Nephron progenitor cell (in vitro differentiated cells): Measurements from ENCODE around the gene STX10.
A peak's percentile ranks its signal among the peaks of the same experiment; 100 is the strongest.

Source experiments
- DNase-seq: peaks from one replicate; pipeline ENCODE4 v3.0.0; 2021
- H3K27ac Mint-ChIP-seq: 2 replicates; pipeline ENCODE4 v1.8.0; 2021; ENCODE audit warnings: mild to moderate bottlenecking, moderate library complexity, mixed read lengths
- H3K27me3 Mint-ChIP-seq: 2 replicates; pipeline ENCODE4 v1.8.0; 2021; ENCODE audit warnings: mild to moderate bottlenecking, low read depth, mixed read lengths; ENCODE audit not compliant: poor library complexity
- H3K36me3 Mint-ChIP-seq: 2 replicates; pipeline ENCODE4 v1.8.0; 2021; ENCODE audit warnings: low read depth, mixed read lengths
- H3K4me1 Mint-ChIP-seq: 2 replicates; pipeline ENCODE4 v1.8.0; 2021; ENCODE audit warnings: mixed read lengths
- H3K4me3 Mint-ChIP-seq: 2 replicates; pipeline ENCODE4 v1.8.0; 2021; ENCODE audit warnings: mild to moderate bottlenecking, moderate library complexity, mixed read lengths
- H3K9me3 Mint-ChIP-seq: 2 replicates; pipeline ENCODE4 v1.8.0; 2021; ENCODE audit warnings: mild to moderate bottlenecking, moderate library complexity, mixed read lengths
- TF ChIP-seq, protein P1 (sequence below): fragments of 200-600 bp; sonication (generic); IDR thresholded peaks from 2 replicates; pipeline ENCODE4 v1.5.0; 2021; ENCODE audit warnings: antibody characterized with exemption

Gene STX10

DNA sequence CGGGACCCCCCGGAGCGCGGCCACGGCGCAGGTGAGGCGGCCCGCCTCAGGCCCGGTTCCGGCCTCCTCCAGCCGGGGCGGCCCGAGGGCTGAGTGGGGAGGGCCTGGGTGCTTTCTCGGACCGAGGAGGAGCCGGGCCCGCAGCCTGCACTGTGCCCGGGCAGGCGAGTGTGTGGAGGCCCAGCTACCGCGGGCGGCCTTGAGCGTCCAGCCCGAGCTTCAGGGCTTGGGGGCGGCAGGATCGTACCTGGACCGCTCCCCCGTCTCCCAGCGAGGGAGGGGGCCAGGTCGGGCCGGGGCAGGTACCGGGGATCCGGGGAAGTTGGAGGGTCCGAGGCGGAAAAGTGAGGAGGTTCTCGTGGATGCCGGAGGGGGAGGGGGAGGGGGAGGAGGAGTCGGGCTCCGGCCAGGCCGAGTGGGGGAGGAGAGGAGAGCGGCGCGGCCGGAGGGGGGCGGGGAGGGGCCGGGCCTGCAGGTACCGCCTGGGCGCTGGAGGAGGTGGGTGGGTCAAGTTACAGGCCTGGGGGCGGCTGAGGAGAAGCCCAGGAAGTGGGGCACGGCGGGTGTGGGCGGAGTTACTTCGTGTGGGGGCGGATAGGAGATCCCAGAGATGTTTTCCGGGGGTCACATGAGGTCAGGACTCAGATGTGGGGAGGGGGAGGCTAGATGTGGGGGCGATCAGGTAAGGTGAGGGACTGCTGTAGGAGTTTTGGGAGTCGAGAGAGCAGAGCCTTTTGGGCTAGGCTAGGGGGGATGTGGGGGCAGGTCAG lies 31.6 kb downstream of the STX10 start:
- Mint-ChIP-seq H3K9me3 (no peaks in the 10 kb centered on the region), H3K4me3 (peak overlapping the region; percentile 90), H3K4me1 (peaks cover 71% of the 10 kb centered on the region), H3K27me3 (no peaks in the 10 kb centered on the region), H3K27ac (no peak overlapping the region), H3K36me3 (peaks cover 5% of the 10 kb centered on the region)
- TF ChIP-seq, protein P1, sequence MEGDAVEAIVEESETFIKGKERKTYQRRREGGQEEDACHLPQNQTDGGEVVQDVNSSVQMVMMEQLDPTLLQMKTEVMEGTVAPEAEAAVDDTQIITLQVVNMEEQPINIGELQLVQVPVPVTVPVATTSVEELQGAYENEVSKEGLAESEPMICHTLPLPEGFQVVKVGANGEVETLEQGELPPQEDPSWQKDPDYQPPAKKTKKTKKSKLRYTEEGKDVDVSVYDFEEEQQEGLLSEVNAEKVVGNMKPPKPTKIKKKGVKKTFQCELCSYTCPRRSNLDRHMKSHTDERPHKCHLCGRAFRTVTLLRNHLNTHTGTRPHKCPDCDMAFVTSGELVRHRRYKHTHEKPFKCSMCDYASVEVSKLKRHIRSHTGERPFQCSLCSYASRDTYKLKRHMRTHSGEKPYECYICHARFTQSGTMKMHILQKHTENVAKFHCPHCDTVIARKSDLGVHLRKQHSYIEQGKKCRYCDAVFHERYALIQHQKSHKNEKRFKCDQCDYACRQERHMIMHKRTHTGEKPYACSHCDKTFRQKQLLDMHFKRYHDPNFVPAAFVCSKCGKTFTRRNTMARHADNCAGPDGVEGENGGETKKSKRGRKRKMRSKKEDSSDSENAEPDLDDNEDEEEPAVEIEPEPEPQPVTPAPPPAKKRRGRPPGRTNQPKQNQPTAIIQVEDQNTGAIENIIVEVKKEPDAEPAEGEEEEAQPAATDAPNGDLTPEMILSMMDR = no peak
- peak; percentile 84 for DNase-seq

DNA sequence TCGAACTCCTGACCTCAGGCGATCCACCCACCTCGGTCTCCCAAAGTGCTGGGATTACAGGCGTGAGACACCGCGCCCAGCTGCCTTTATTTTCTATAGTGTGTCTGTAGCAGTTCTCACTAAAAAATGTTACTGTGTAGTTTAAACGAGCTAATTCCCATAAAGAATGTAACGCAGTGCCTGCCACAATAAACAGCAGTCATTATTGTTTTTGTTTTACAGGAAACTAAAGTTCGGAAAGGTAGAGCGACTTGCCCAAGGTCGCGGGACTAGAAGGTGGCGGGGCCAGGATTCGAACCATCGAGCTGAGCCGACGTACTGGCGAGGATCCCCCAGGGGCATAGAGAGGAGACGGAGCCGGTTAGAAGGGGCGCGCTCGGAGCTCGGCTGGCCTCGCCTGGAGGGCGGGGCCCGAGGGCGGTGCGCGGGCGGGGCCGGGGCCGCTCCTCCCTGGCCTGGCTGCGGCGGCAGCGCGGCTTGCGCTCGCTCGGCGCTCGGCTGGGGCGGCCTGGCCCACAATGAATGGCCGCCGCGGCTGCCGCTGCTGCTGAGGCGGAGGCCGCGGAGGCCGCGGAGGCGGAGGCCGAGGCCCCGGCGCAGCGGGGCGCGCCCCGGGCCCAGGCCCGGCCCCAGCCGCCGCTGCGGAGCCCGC lies 32.3 kb downstream of the STX10 start, which contains the start of gene NACC1:
Gene NACC1 (plus strand): TSS at position 493 of the 652 bp plus-strand sequence. CDS start 16,944 bp downstream, outside the sequence.
- Mint-ChIP-seq H3K4me1 (peaks cover 65% of the 10 kb centered on the region), H3K9me3 (no peaks in the 10 kb centered on the region), H3K36me3 (peaks cover 5% of the 10 kb centered on the region), H3K27me3 (no peaks in the 10 kb centered on the region), H3K4me3 (peak within 1 kb of the TSS; percentile 96), H3K27ac (no peak within 1 kb of the TSS)
- TF ChIP-seq, protein P1 = no peak
- DNase-seq = peak; percentile 91

DNA sequence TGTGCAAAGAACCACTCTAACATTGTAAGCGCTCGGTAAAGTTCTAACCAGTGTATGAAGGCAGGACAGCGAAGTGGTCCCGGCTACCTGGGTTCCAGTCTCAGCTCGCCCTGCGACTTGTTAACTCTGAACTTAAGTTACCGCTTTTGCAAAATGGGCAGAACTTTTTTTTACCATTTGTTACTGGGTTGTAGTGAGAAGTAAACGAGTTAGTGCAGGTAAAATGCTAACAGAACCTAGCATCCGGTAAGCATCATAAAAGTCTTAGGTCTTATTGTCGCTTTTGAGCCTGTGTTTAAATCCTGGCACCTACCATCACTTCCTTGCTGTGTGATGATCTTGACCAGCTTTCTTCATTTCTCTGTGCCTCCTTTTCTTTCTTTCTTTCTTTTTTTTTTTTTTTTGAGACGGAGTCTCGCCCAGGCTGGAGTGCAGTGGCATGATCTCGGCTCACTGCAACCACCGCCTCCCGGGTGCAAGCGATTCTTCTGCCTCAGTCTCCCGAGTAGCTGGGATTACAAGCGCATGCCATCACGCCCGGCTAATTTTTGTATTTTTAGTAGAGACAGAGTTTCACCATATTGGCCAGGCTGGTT lies 32.9 kb downstream of the STX10 start:
- H3K4me3 Mint-ChIP-seq = peak overlapping the region; percentile 96
- no peak overlapping the region for H3K27ac Mint-ChIP-seq
- DNase-seq = no peak
- no peaks in the 10 kb centered on the region for H3K27me3 Mint-ChIP-seq
- H3K36me3 Mint-ChIP-seq = peaks cover 5% of the 10 kb centered on the region
- H3K4me1 Mint-ChIP-seq = peaks cover 59% of the 10 kb centered on the region
- H3K9me3 Mint-ChIP-seq = no peaks in the 10 kb centered on the region
- TF ChIP-seq, protein P1 = no peak

DNA sequence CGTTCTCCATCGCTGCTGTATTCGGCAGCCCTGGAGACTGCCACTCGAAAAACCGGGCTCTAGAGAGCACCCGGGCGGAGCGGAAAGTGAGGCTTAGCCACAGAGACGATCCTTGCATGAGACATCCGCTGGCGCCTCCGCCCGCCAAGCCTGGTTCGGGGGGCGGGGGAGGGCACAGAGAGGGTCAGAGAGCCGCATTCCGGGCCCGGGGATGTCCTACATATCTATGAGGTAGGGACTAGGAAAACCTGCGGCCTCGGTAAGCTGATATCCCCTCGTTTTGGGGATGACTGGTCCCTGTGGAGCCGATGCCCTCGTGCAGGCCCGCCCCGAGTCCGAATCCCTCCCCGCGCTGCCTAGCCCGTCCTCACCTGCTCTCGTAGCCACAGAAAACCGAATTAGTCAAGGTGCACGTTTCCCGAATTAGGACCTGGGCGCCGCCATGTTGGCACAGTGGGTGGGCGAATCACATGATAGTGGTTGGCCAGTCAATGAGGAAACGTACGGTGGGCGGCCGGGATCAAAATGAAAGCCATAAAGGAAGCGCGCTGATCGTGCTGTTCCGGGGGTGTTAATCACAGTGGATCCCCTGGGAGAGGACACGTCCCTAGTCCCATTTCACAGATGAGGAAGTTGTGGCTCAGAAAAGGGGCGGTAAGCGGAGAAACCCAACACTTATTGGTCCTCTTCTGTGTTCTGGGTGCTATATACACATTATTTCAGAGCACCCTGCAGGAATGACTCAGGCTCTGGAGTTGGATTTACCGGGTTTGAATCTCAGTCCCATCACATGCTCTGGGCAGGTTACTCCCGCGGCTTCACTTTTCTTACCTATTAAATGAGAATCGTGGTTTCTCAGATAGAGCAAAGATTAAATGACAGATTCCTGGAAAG lies 33.6 kb downstream of the STX10 start, which contains the start of gene TRMT1:
Gene TRMT1 (minus strand): TSS at position 459 of the 894 bp plus-strand sequence. CDS start 341 bp downstream, at position 118.
- H3K27me3 Mint-ChIP-seq = no peaks in the 10 kb centered on the region
- H3K27ac Mint-ChIP-seq = peak within 1 kb of the TSS; percentile 99
- no peaks in the 10 kb centered on the region for H3K36me3 Mint-ChIP-seq
- H3K4me1 Mint-ChIP-seq = peaks cover 52% of the 10 kb centered on the region
- H3K9me3 Mint-ChIP-seq = no peaks in the 10 kb centered on the region
- peak within 1 kb of the TSS; percentile 96 for H3K4me3 Mint-ChIP-seq
- peak; percentile 87 for DNase-seq
- TF ChIP-seq, protein P1 = no peak

DNA sequence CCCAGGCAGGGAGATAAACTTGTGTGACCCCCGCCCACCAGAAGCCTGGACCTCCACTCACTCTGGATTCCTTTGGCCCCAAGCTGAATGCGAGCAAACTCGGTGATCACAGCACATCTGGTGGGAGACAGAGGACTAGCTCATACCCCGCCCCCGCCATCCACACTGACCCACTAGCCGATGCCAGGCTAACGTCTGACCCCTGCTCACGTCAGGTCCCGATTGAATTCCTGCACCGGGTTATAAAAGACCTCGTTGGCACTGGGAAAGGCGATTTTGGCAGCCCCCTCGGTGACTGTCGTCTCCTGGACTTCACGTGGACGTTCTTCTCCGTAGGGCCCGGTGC lies 34.3 kb downstream of the STX10 start:
- Mint-ChIP-seq H3K27me3 (no peaks in the 10 kb centered on the region), H3K4me3 (peak overlapping the region; percentile 96), H3K9me3 (no peaks in the 10 kb centered on the region), H3K4me1 (peaks cover 46% of the 10 kb centered on the region), H3K27ac (peak overlapping the region; percentile 99), H3K36me3 (no peaks in the 10 kb centered on the region)
- peak; percentile 40 for DNase-seq
- TF ChIP-seq, protein P1 = no peak
